PC-3 (cell line): ENCODE measurements around the gene GBP3. TPM values are rescaled to one million over a fixed set of nuclear protein-coding genes. Genes with fewer than 3 reads are reported as not detected.

Experiments used
- ATAC-seq: fragments of 200-7000 bp; cut with Tn5 transposase; 2 replicates; pipeline ENCODE4 v1.9.1; 2020; ENCODE audit warnings: mild to moderate bottlenecking, moderate library complexity
- BruUV-seq: library from RNA; stranded (reverse); fragments of 400-500 nt; replicated peaks from 2 replicates; lab custom pipeline; 2021; lab: Mats Ljungman, UMichigan
- CTCF ChIA-PET: fragments of 300-600 bp; sonication (Branson Sonifier 250); formaldehyde crosslinking; loops from one replicate; lab custom pipeline; 2022; ENCODE audit warnings: antibody characterized with exemption; lab: Charles Lee
- POLR2A ChIA-PET: fragments of 300-600 bp; sonication (Branson Sonifier 250); formaldehyde crosslinking; loops from one replicate; lab custom pipeline; 2022; ENCODE audit warnings: antibody characterized with exemption; ENCODE audit not compliant: unreplicated experiment; lab: Charles Lee
- DNase-seq: peaks from one replicate; pipeline ENCODE4 v3.0.0-alpha.2; 2015
- H2AFZ ChIP-seq: fragments of 300-600 bp; sonication (generic); 2 replicates; pipeline ENCODE4 v1.6.0; 2016; ENCODE audit warnings: antibody characterized with exemption, low read length
- H3F3A ChIP-seq: fragments of 300-600 bp; sonication (generic); one replicate; pipeline ENCODE4 v1.6.0; 2017; ENCODE audit warnings: antibody characterized with exemption, low read length, control low read depth, mild to moderate bottlenecking; ENCODE audit not compliant: unreplicated experiment
- H3K27ac ChIP-seq: fragments of 300-600 bp; sonication (generic); 2 replicates; pipeline ENCODE4 v1.5.1; 2016; ENCODE audit warnings: mild to moderate bottlenecking, low read length
- H3K27me3 ChIP-seq: fragments of 300-600 bp; sonication (generic); 2 replicates; pipeline ENCODE4 v1.6.1; 2016; ENCODE audit warnings: low read length, mixed read lengths
- H3K36me3 ChIP-seq: fragments of 300-600 bp; sonication (generic); 2 replicates; pipeline ENCODE4 v1.6.1; 2016; ENCODE audit warnings: low read depth, mixed run types, low read length, mixed read lengths
- H3K4me1 ChIP-seq: fragments of 300-600 bp; sonication (generic); 2 replicates; pipeline ENCODE4 v1.5.1; 2016; ENCODE audit warnings: low read length; ENCODE audit not compliant: insufficient read depth
- H3K4me2 ChIP-seq: fragments of 300-600 bp; sonication (generic); 2 replicates; pipeline ENCODE4 v1.6.0; 2016; ENCODE audit warnings: low read length
- H3K4me3 ChIP-seq: fragments of 300-600 bp; sonication (generic); 2 replicates; pipeline ENCODE4 v1.5.1; 2016; ENCODE audit warnings: mild to moderate bottlenecking, low read length, mixed read lengths
- H3K79me2 ChIP-seq: fragments of 300-600 bp; sonication (generic); 2 replicates; pipeline ENCODE4 v1.6.1; 2017; ENCODE audit warnings: low read length, mixed read lengths
- H3K9ac ChIP-seq: fragments of 300-600 bp; sonication (generic); 2 replicates; pipeline ENCODE4 v1.6.0; 2016; ENCODE audit warnings: mild to moderate bottlenecking, low read length
- H3K9me2 ChIP-seq: fragments of 300-600 bp; sonication (generic); replicated peaks from 2 replicates; pipeline ENCODE4 v1.6.1; 2016; ENCODE audit warnings: mixed run types, low read length, mixed read lengths
- H3K9me3 ChIP-seq: fragments of 300-600 bp; sonication (generic); 2 replicates; pipeline ENCODE4 v1.6.1; 2016; ENCODE audit warnings: low read length, mixed read lengths
- H4K20me1 ChIP-seq: fragments of 300-600 bp; sonication (generic); 2 replicates; pipeline ENCODE4 v1.6.1; 2016; ENCODE audit warnings: low read length, mixed read lengths
- EZH2 ChIP-seq: fragments of 300-600 bp; sonication (generic); IDR thresholded peaks from one replicate; pipeline ENCODE4 v1.6.1; 2017; ENCODE audit warnings: antibody characterized with exemption, mild to moderate bottlenecking, low read length; ENCODE audit not compliant: unreplicated experiment
- EZH2phosphoT487 ChIP-seq: fragments of 300-600 bp; sonication (generic); IDR thresholded peaks from 2 replicates; pipeline ENCODE4 v1.6.1; 2018; ENCODE audit warnings: mild to moderate bottlenecking, antibody characterized with exemption, low read length, borderline replicate concordance
- intact Hi-C: fragments of 100-400 bp; cut with micrococcal nuclease; formaldehyde crosslinking; loops from 2 replicates; pipeline ENCODE4 v1.9.0; 2023
- total RNA-seq: library from RNA; depleted of rRNA; stranded (reverse); fragments of >200 nt; gene quantifications from 2 replicates; pipeline ENCODE4 v1.2.3, GENCODE V29; 2014
- TF ChIP-seq, protein P1 (sequence below): fragments of 300-600 bp; sonication (generic); conservative IDR thresholded peaks from 2 replicates; pipeline ENCODE4 v1.5.1; 2017; ENCODE audit warnings: antibody characterized with exemption, low read depth, mild to moderate bottlenecking, low read length

The GBP3 gene
- total RNA-seq, 1 experiment from 2014 or later: 23.3 TPM

DNA sequence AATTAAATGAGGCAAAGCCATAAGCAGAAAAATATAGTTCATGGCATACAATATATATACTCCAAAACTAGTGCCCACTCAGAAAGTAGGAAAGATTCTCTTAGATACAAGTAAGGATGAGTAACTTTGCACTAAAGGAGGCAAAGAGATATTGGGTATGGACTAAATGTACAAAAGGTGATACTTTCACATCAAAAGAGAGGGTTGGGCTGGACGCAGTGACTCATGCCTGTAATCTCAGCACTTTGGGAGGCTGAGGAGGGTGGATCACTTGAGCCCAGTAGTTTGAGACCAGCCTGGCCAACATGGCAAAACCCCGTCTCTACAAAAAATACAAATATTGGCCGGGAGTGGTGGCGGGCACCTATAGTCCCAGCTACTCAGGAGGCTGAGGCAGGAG lies 37.0 kb downstream of the GBP3 start:
- peaks cover 44% of the 10 kb centered on the region for H3K4me1 ChIP-seq
- peaks cover 5% of the 10 kb centered on the region for H3F3A ChIP-seq
- no peaks in the 10 kb centered on the region for H3K27me3 ChIP-seq
- peak overlapping the region; percentile 54 for H3K4me2 ChIP-seq
- intact Hi-C loops: loop anchor here (2.0 to 5.0 kb wide), 2 partner anchors 49 to 248 kb away; no protein-coding TSS in a partner anchor
- peaks cover 15% of the 10 kb centered on the region for H3K36me3 ChIP-seq
- H3K27ac ChIP-seq: peak overlapping the region; percentile 86
- peak; percentile 32 for DNase-seq
- peak overlapping the region; percentile 38; the same call in 1 of the 2 replicates for H3K9ac ChIP-seq
- 0 out of 2 replicates have a peak overlapping the region, but pooled peaks have one; percentile 29 for H3K4me3 ChIP-seq
- POLR2A ChIA-PET: interaction anchor here (0.5 to 0.6 kb wide), 2 partner anchors 373 to 471 kb away, joined by 3 to 4 read pairs; no protein-coding TSS in a partner anchor
- no peaks in the 10 kb centered on the region for H3K9me3 ChIP-seq
- no TSS peak for BruUV-seq
- ATAC-seq: peak; percentile 40
- H3K79me2 ChIP-seq: peaks cover 54% of the 10 kb centered on the region
- no peaks in the 10 kb centered on the region for H4K20me1 ChIP-seq
- no peaks in the 10 kb centered on the region for H3K9me2 ChIP-seq
- CTCF ChIA-PET: interaction anchor here (0.6 kb wide), 1 partner anchor 23 kb away, joined by 5 read pairs; no protein-coding TSS in a partner anchor
- TF ChIP-seq EZH2 (no peak), EZH2phosphoT487 (no peak)
- TF ChIP-seq, protein P1, sequence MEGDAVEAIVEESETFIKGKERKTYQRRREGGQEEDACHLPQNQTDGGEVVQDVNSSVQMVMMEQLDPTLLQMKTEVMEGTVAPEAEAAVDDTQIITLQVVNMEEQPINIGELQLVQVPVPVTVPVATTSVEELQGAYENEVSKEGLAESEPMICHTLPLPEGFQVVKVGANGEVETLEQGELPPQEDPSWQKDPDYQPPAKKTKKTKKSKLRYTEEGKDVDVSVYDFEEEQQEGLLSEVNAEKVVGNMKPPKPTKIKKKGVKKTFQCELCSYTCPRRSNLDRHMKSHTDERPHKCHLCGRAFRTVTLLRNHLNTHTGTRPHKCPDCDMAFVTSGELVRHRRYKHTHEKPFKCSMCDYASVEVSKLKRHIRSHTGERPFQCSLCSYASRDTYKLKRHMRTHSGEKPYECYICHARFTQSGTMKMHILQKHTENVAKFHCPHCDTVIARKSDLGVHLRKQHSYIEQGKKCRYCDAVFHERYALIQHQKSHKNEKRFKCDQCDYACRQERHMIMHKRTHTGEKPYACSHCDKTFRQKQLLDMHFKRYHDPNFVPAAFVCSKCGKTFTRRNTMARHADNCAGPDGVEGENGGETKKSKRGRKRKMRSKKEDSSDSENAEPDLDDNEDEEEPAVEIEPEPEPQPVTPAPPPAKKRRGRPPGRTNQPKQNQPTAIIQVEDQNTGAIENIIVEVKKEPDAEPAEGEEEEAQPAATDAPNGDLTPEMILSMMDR: no peak
- H2AFZ ChIP-seq: no peak overlapping the region

DNA sequence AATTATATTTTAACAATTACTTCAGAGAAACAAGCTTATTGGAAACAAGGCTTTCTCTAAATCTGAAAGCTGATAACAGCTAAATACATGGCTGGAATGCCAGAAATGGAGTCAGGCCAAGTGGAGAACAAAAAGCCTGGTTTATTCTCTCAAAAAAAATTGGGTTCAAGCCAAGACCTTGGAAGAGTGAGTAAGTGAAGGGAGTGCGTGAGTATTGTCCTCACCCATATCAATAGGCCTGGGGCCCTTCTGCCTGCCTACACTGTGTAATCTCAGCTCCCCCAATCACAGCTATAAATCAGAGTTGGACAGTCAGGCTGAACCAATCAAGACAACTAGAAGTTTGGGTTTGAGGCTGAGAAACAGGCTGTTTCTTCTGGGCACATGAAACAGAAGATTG lies 37.6 kb downstream of the GBP3 start:
- peak overlapping the region; percentile 54 for H3K4me2 ChIP-seq
- H3K4me1 ChIP-seq: peaks cover 39% of the 10 kb centered on the region
- BruUV-seq: no TSS peak
- peak; percentile 98 for ATAC-seq
- CTCF ChIA-PET: no interaction called here
- intact Hi-C loops: loop anchor here (2.0 to 5.0 kb wide), 2 partner anchors 48 to 248 kb away; no protein-coding TSS in a partner anchor
- TF ChIP-seq, protein P1: no peak
- TF ChIP-seq EZH2 (no peak), EZH2phosphoT487 (no peak)
- POLR2A ChIA-PET: interaction anchor here (0.5 kb wide), 1 partner anchor 374 kb away, joined by 4 read pairs; no protein-coding TSS in a partner anchor
- no peaks in the 10 kb centered on the region for H4K20me1 ChIP-seq
- peaks cover 48% of the 10 kb centered on the region for H3K79me2 ChIP-seq
- peak overlapping the region; percentile 86 for H3K27ac ChIP-seq
- 0 out of 2 replicates have a peak overlapping the region, but pooled peaks have one; percentile 29 for H3K4me3 ChIP-seq
- H3F3A ChIP-seq: peaks cover 5% of the 10 kb centered on the region
- no peak overlapping the region for H2AFZ ChIP-seq
- H3K9me3 ChIP-seq: no peaks in the 10 kb centered on the region
- DNase-seq: peak; percentile 95
- no peaks in the 10 kb centered on the region for H3K27me3 ChIP-seq
- H3K9ac ChIP-seq: peak overlapping the region; percentile 38; the same call in 1 of the 2 replicates
- no peaks in the 10 kb centered on the region for H3K9me2 ChIP-seq
- H3K36me3 ChIP-seq: peaks cover 15% of the 10 kb centered on the region

DNA sequence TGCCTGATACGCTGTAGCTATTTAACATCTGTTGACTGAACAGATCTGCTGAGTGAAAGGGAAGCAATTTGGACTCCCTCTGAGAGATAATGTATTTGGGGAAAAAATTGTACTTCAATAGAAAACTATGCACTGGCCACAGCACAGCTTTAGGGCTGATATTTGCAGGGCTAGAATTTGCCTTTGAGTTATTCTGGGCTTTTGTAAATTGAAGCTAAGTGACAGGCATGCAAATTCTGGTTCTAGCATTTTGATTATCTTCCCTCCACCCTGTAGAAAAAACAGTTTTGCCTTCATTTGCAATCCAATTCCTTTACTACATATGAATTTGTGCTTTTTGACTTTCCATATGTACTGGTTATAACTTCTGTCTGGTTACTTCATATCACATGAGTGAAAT lies 38.1 kb downstream of the GBP3 start:
- H3K36me3 ChIP-seq: peaks cover 15% of the 10 kb centered on the region
- H3K79me2 ChIP-seq: peaks cover 43% of the 10 kb centered on the region
- H3K27me3 ChIP-seq: no peaks in the 10 kb centered on the region
- CTCF ChIA-PET: interaction anchor here (1.0 kb wide), 1 partner anchor 37 kb away, joined by 19 read pairs; no protein-coding TSS in a partner anchor
- BruUV-seq: no TSS peak
- H3K9me2 ChIP-seq: no peaks in the 10 kb centered on the region
- TF ChIP-seq, protein P1: no peak
- no peak for TF ChIP-seq EZH2phosphoT487
- no peak for TF ChIP-seq EZH2
- H4K20me1 ChIP-seq: no peaks in the 10 kb centered on the region
- no peak for DNase-seq
- peak overlapping the region; percentile 86 for H3K27ac ChIP-seq
- H3K4me3 ChIP-seq: peak overlapping the region; percentile 25; the same call in 1 of the 2 replicates
- H3K9ac ChIP-seq: no peak overlapping the region
- POLR2A ChIA-PET: no interaction called here
- ATAC-seq: peak; percentile 27
- H3K4me2 ChIP-seq: peak overlapping the region; percentile 54
- H3K9me3 ChIP-seq: no peaks in the 10 kb centered on the region
- H3F3A ChIP-seq: peaks cover 5% of the 10 kb centered on the region
- no peak overlapping the region for H2AFZ ChIP-seq
- H3K4me1 ChIP-seq: peaks cover 43% of the 10 kb centered on the region
- intact Hi-C loops: loop anchor here (2.0 kb wide), 1 partner anchor 48 kb away; no protein-coding TSS in a partner anchor
